ENCODE results near the gene PAX2. TPM values are rescaled to one million over a fixed set of nuclear protein-coding genes. Genes with fewer than 3 reads are reported as not detected.

Gene PAX2
- total RNA-seq, 4 donors from 2014 or later, result not detected

GRCh38 chr10:100779329-100779728 lies 33.9 kb downstream of the PAX2 start:
- Histone ChIP-seq H3K36me3 (no peaks in the 10 kb centered on the region), H3K9me3 (no peaks in the 10 kb centered on the region), H3K4me3 (no peak overlapping the region), H3K27ac (no peak overlapping the region), H3K4me1 (no peaks in the 10 kb centered on the region), H3K27me3 (peaks cover 62% of the 10 kb centered on the region)
- in situ Hi-C loops (cut with MboI; ENCODE audit: low pct_ligation_motif_present in 1 of 4, low pct_unique_long_range_greater_than_20kb in 1 of 4, low sequenced_read_pairs in 3 of 4) (no loop called here), intact Hi-C loops (cut with DNase I; ENCODE audit: low total_unique reads) (no loop called here)
- WGBS, 2 donors (ENCODE audit: low coverage in 1 of 2), result 68% methylated on average over 9 of the region's 9 CpGs; no CpG with 5 or more reads in 1 of the 2 donors
- TF ChIP-seq CTCF (IDR thresholded peaks at IDR 0.05) (no peak), POLR2AphosphoS5 (IDR thresholded peaks at IDR 0.05) (no peak), POLR2A (IDR thresholded peaks at IDR 0.05) (no peak), EP300 (IDR thresholded peaks at IDR 0.05; ENCODE audit: low read depth) (no peak)
- DNase-seq, result no peak

- no peaks in the 10 kb centered on the region for H3K4me1 ChIP-seq
- WGBS, 2 donors (ENCODE audit: low coverage in 1 of 2), result 61% methylated on average over 2 of the region's 2 CpGs; no CpG with 5 or more reads in 1 of the 2 donors
- peaks cover 55% of the 10 kb centered on the region for H3K27me3 ChIP-seq
- H3K4me3 ChIP-seq, result no peak overlapping the region
- in situ Hi-C loops (cut with MboI; ENCODE audit: low pct_ligation_motif_present in 1 of 4, low pct_unique_long_range_greater_than_20kb in 1 of 4, low sequenced_read_pairs in 3 of 4), result no loop called here
- no peaks in the 10 kb centered on the region for H3K9me3 ChIP-seq
- no peak for DNase-seq
- TF ChIP-seq EP300 (IDR thresholded peaks at IDR 0.05; ENCODE audit: low read depth) (no peak), POLR2AphosphoS5 (IDR thresholded peaks at IDR 0.05) (no peak), POLR2A (IDR thresholded peaks at IDR 0.05) (no peak), CTCF (IDR thresholded peaks at IDR 0.05) (no peak)
- intact Hi-C loops (cut with DNase I; ENCODE audit: low total_unique reads), result no loop called here
- no peaks in the 10 kb centered on the region for H3K36me3 ChIP-seq
- no peak overlapping the region for H3K27ac ChIP-seq
Measured at GRCh38 chr10:100780324-100780723, 34.9 kb downstream of the PAX2 start.

GRCh38 chr10:100781145-100781665 lies 35.8 kb downstream of the PAX2 start:
- H3K4me3 ChIP-seq, result no peak overlapping the region
- intact Hi-C loops (cut with DNase I; ENCODE audit: low total_unique reads) (no loop called here), in situ Hi-C loops (cut with MboI; ENCODE audit: low pct_ligation_motif_present in 1 of 4, low pct_unique_long_range_greater_than_20kb in 1 of 4, low sequenced_read_pairs in 3 of 4) (no loop called here)
- no peak overlapping the region for H3K27ac ChIP-seq
- H3K36me3 ChIP-seq, result no peaks in the 10 kb centered on the region
- H3K4me1 ChIP-seq, result no peaks in the 10 kb centered on the region
- TF ChIP-seq POLR2A (IDR thresholded peaks at IDR 0.05), result no peak
- no peak for TF ChIP-seq EP300 (IDR thresholded peaks at IDR 0.05; ENCODE audit: low read depth)
- no peaks in the 10 kb centered on the region for H3K9me3 ChIP-seq
- H3K27me3 ChIP-seq, result peaks cover 55% of the 10 kb centered on the region
- DNase-seq, result no peak
- 69% methylated on average over 11 of the region's 11 CpGs; no CpG with 5 or more reads in 1 of the 2 donors for WGBS, 2 donors (ENCODE audit: low coverage in 1 of 2)

GRCh38 chr10:100782461-100783244 lies 37.3 kb downstream of the PAX2 start:
- no peak for DNase-seq
- H3K27me3 ChIP-seq, result peaks cover 48% of the 10 kb centered on the region
- in situ Hi-C loops (cut with MboI; ENCODE audit: low pct_ligation_motif_present in 1 of 4, low pct_unique_long_range_greater_than_20kb in 1 of 4, low sequenced_read_pairs in 3 of 4), result no loop called here

More at GRCh38 chr10:100782461-100783244, 37.3 kb downstream of the PAX2 start:
- Histone ChIP-seq H3K4me3 (no peak overlapping the region), H3K9me3 (no peaks in the 10 kb centered on the region), H3K4me1 (no peaks in the 10 kb centered on the region), H3K27ac (no peak overlapping the region), H3K36me3 (no peaks in the 10 kb centered on the region)
- intact Hi-C loops (cut with DNase I; ENCODE audit: low total_unique reads), result no loop called here
- WGBS, 2 donors (ENCODE audit: low coverage in 1 of 2), result 70% methylated on average over 13 of the region's 13 CpGs; no CpG with 5 or more reads in 1 of the 2 donors
- TF ChIP-seq POLR2AphosphoS5 (IDR thresholded peaks at IDR 0.05) (no peak), POLR2A (IDR thresholded peaks at IDR 0.05) (no peak), CTCF (IDR thresholded peaks at IDR 0.05) (no peak), EP300 (IDR thresholded peaks at IDR 0.05; ENCODE audit: low read depth) (no peak)
